ACC112 (cell line): Measurements from ENCODE around the gene MISP.
"Not testable (repeated sequence)": the region's sequence is repeated elsewhere in the genome, so short reads cannot be mapped to it uniquely, and the experiment has no call there.

Experiments
- H2AFZ ChIP-seq: fragments of 200-600 bp; sonication (generic); one replicate; pipeline ENCODE4 v1.6.0; 2017; ENCODE audit warnings: antibody characterized with exemption, low read length; ENCODE audit not compliant: unreplicated experiment
- H3K27ac ChIP-seq: fragments of 200-600 bp; sonication (generic); 2 replicates; pipeline ENCODE4 v1.5.1; 2014; ENCODE audit warnings: low read depth, mild to moderate bottlenecking, antibody characterized with exemption, low read length, moderate library complexity
- H3K27me3 ChIP-seq: fragments of 200-600 bp; sonication (generic); 2 replicates; pipeline ENCODE4 v1.6.1; 2014; ENCODE audit warnings: mild to moderate bottlenecking, antibody characterized with exemption, low read length, moderate library complexity, mixed read lengths; ENCODE audit not compliant: insufficient read depth
- H3K36me3 ChIP-seq: fragments of 200-600 bp; sonication (generic); 2 replicates; pipeline ENCODE4 v1.6.1; 2016; ENCODE audit warnings: mild to moderate bottlenecking, antibody characterized with exemption, low read length, moderate library complexity, mixed read lengths; ENCODE audit not compliant: insufficient read depth
- H3K4me1 ChIP-seq: fragments of 200-600 bp; sonication (generic); one replicate; pipeline ENCODE4 v1.6.1; 2016; ENCODE audit warnings: low read length, mixed read lengths; ENCODE audit not compliant: insufficient read depth, unreplicated experiment, control insufficient read depth
- H3K4me3 ChIP-seq: fragments of 200-600 bp; sonication (generic); 2 replicates; pipeline ENCODE4 v1.5.1; 2014; ENCODE audit warnings: mild to moderate bottlenecking, low read depth, low read length
- H3K79me2 ChIP-seq: fragments of 200-600 bp; sonication (generic); one replicate; pipeline ENCODE4 v1.6.0; 2016; ENCODE audit warnings: low read length; ENCODE audit not compliant: control insufficient read depth, unreplicated experiment, insufficient read depth

MISP gene

GRCh38 chr19:726993-727956 lies 23.6 kb upstream of the MISP start:
- H3K36me3 ChIP-seq, result no peaks in the 10 kb centered on the region
- H3K27ac ChIP-seq, result no peak overlapping the region
- H2AFZ ChIP-seq, result no peak overlapping the region
- no peaks in the 10 kb centered on the region for H3K4me1 ChIP-seq
- no peak overlapping the region for H3K4me3 ChIP-seq
- H3K27me3 ChIP-seq, result no peaks in the 10 kb centered on the region
- H3K79me2 ChIP-seq, result no peaks in the 10 kb centered on the region

GRCh38 chr19:728011-728410 lies 22.9 kb upstream of the MISP start:
- H3K36me3 ChIP-seq, result no peaks in the 10 kb centered on the region
- no peaks in the 10 kb centered on the region for H3K79me2 ChIP-seq
- no peak overlapping the region for H2AFZ ChIP-seq
- H3K27me3 ChIP-seq, result no peaks in the 10 kb centered on the region
- no peak overlapping the region for H3K27ac ChIP-seq
- no peaks in the 10 kb centered on the region for H3K4me1 ChIP-seq
- no peak overlapping the region for H3K4me3 ChIP-seq

GRCh38 chr19:729564-729963 lies 21.3 kb upstream of the MISP start:
- not testable (repeated sequence) for H3K27me3 ChIP-seq, H3K4me3 ChIP-seq, H3K36me3 ChIP-seq, H3K79me2 ChIP-seq, H2AFZ ChIP-seq, H3K4me1 ChIP-seq, H3K27ac ChIP-seq

- no peaks in the 10 kb centered on the region for H3K27me3 ChIP-seq
- H3K27ac ChIP-seq, result no peak overlapping the region
- H3K4me1 ChIP-seq, result no peaks in the 10 kb centered on the region
- H3K36me3 ChIP-seq, result no peaks in the 10 kb centered on the region
- no peak overlapping the region for H3K4me3 ChIP-seq
- H2AFZ ChIP-seq, result no peak overlapping the region
- no peaks in the 10 kb centered on the region for H3K79me2 ChIP-seq
Observed at GRCh38 chr19:729965-730668, 20.8 kb upstream of the MISP start.

- Histone ChIP-seq H3K79me2 (no peaks in the 10 kb centered on the region), H3K27ac (no peak overlapping the region), H3K36me3 (no peaks in the 10 kb centered on the region), H3K4me3 (no peak overlapping the region), H3K4me1 (no peaks in the 10 kb centered on the region), H2AFZ (no peak overlapping the region), H3K27me3 (no peaks in the 10 kb centered on the region)
Observed at GRCh38 chr19:731000-731399, 19.9 kb upstream of the MISP start.

- H3K79me2 ChIP-seq, result no peaks in the 10 kb centered on the region
- no peak overlapping the region for H3K27ac ChIP-seq
- H2AFZ ChIP-seq, result no peak overlapping the region
- no peak overlapping the region for H3K4me3 ChIP-seq
- no peaks in the 10 kb centered on the region for H3K4me1 ChIP-seq
- no peaks in the 10 kb centered on the region for H3K36me3 ChIP-seq
- no peaks in the 10 kb centered on the region for H3K27me3 ChIP-seq
Observed at GRCh38 chr19:732148-733069, 18.5 kb upstream of the MISP start.

- Histone ChIP-seq H3K36me3 (no peaks in the 10 kb centered on the region), H3K27me3 (no peaks in the 10 kb centered on the region)
Observed at GRCh38 chr19:734716-735115, 16.2 kb upstream of the MISP start.

GRCh38 chr19:736125-736524 lies 14.8 kb upstream of the MISP start:
- H3K27ac ChIP-seq, result no peak overlapping the region
- no peaks in the 10 kb centered on the region for H3K4me1 ChIP-seq
- no peaks in the 10 kb centered on the region for H3K36me3 ChIP-seq
- H3K4me3 ChIP-seq, result no peak overlapping the region
- no peak overlapping the region for H2AFZ ChIP-seq
- H3K27me3 ChIP-seq, result no peaks in the 10 kb centered on the region
- H3K79me2 ChIP-seq, result no peaks in the 10 kb centered on the region

More at GRCh38 chr19:734716-735115, 16.2 kb upstream of the MISP start:
- no peak overlapping the region for H3K27ac ChIP-seq
- no peak overlapping the region for H2AFZ ChIP-seq
- no peaks in the 10 kb centered on the region for H3K79me2 ChIP-seq
- no peak overlapping the region for H3K4me3 ChIP-seq
- no peaks in the 10 kb centered on the region for H3K4me1 ChIP-seq

- H3K36me3 ChIP-seq, result no peaks in the 10 kb centered on the region
- H3K4me1 ChIP-seq, result no peaks in the 10 kb centered on the region
- H3K79me2 ChIP-seq, result no peaks in the 10 kb centered on the region
Observed at GRCh38 chr19:737591-738093, 13.3 kb upstream of the MISP start.

GRCh38 chr19:738509-739128 lies 12.3 kb upstream of the MISP start:
- Histone ChIP-seq H3K79me2 (no peaks in the 10 kb centered on the region), H2AFZ (no peak overlapping the region), H3K4me1 (no peaks in the 10 kb centered on the region), H3K27ac (no peak overlapping the region), H3K36me3 (no peaks in the 10 kb centered on the region), H3K27me3 (no peaks in the 10 kb centered on the region), H3K4me3 (no peak overlapping the region)

More at GRCh38 chr19:737591-738093, 13.3 kb upstream of the MISP start:
- Histone ChIP-seq H2AFZ (no peak overlapping the region), H3K27me3 (no peaks in the 10 kb centered on the region), H3K4me3 (no peak overlapping the region), H3K27ac (no peak overlapping the region)
